DMS79 treated with DMSO at 0.1 percent for 48 hours (cell line): ENCODE data around the gene TUBA4A.

Experiments used
- DNase-seq: peaks from one replicate; lab custom pipeline; 2025; lab: John Stamatoyannopoulos, UW

The TUBA4A gene

GRCh38 chr2:219286436-219287115, 32.9 kb upstream of the TUBA4A start:
- no peak for DNase-seq

DNA sequence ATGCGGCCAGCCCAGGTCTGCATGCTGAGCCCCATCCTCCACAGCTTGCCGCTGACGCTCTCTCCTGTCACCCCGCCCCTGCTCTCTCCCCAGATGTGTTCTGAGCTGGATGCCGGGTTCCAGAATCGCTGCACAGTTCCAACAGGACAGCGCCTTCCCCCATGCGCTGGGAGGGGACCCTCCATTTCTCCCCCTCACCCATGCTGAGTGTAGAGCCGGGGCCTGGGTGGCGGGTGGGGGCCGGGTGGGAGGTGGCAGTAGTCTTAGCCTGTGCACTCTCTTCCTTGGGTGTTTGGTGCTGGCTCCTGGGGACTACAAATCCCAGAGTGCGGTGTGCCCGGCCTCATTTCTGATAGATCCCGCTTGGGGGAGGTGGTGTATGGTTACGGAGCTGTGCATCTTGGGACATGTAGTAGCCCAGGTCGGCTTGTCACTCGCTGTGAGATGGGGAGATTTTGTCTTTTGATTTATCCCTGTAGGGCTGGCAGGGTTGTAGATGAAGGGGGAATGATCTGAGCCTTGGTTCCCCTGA, 32.2 kb upstream of the TUBA4A start:
- no peak for DNase-seq

- no peak for DNase-seq
Measured at GRCh38 chr2:219285373-219285735, 31.6 kb upstream of the TUBA4A start.

GRCh38 chr2:219284501-219285372, 31.0 kb upstream of the TUBA4A start:
- DNase-seq = no peak

DNA sequence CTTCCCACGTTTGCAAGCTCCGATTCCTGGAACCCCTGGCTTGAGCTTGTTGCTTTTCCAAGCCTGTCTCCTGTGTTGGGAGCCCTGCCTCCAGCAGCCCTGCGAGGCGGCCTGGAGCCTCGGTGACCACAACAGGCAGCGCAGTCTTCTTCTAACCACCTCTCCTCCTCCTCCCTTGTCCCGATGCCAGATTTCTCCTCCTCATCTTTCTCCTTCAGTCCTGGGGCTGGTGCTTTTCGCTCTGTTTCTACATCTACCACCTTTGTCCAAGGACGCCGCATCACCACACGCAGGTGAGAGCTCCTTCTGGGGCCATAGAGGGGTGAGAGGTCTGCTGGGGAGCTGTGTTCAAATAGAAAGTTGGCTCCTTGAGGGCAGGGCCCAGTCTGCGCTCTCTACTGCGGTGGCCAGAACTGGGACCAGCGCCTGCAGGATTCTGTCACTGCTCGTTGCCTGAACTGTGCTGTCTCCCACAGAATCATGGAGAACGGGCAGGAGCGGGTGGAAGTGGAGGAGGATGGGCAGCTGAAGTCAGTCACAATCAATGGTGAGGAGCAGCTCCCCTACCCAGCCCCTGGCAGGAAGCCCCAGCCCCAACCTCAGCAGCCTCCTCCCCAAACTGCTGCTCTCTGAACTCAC, 29.3 kb upstream of the TUBA4A start:
- no peak for DNase-seq

DNA sequence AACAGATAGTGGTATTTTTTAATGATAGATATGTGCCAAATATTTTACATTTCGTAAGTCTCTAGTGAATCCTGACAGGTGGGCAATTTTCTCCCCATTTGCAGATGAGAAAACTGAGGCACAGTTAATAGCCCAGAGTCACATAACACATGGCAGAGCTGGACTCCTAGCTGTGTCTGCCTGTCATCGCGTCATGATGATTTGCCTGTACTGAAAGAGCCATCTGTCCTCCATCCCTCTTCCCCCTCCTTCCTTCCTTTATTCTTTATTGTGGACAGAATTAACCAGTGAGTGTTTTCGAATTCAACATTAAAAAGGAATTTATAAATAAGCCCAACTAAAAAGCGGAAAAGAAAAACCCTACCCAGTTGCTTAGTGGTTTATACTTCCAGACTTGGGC, 28.7 kb upstream of the TUBA4A start:
- no peak for DNase-seq

- DNase-seq = no peak
Measured at GRCh38 chr2:219281588-219281987, 27.9 kb upstream of the TUBA4A start.

DNA sequence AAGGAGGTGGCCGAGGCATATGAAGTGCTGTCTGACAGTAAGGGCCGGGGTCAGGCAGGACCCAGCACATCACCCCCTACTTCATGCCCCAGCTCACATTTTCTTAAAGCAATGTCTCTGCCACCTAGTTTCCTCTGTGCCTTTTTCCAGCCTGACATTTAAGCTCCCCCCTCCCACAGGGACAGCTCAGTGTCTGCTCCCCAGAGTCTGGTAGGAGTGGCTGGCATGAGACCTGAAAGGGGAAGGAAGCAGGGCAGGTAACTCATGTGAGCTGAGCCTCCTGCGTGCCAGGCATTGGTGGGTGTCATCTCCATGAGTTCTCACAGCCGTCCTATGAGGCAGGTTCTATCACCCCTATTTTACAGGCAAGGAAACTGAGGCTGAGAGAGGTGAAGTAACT, 26.9 kb upstream of the TUBA4A start:
- DNase-seq = no peak

DNA sequence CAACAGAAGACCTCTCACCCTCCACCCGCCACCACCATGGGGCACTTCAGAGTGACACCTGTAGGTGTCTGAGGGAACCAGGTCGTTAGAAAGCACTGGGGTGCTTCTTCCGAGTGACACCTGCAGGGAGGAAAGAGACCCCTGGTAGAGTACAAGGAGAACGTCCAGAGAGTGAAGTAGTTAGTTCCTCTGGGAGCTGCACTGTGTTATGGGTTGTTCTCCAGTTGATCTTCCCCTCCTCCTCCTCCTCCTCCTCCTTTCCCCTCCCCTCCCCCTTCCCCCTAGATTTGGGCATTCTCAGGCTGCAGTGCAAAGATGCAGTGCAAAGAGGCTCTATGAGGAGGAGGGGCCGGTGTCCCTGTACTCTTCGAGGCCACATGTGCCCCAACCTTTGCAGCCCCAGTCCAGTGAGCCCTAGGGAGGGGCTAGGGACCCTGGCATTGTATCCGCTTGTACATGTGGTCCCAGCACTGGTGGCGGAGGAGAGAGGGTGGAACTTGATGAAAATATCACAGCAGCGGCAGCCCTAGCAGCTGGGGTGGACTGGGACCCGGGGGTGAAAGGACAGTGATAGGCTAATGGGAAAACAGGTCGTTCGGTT, 26.3 kb upstream of the TUBA4A start:
- no peak for DNase-seq

DNA sequence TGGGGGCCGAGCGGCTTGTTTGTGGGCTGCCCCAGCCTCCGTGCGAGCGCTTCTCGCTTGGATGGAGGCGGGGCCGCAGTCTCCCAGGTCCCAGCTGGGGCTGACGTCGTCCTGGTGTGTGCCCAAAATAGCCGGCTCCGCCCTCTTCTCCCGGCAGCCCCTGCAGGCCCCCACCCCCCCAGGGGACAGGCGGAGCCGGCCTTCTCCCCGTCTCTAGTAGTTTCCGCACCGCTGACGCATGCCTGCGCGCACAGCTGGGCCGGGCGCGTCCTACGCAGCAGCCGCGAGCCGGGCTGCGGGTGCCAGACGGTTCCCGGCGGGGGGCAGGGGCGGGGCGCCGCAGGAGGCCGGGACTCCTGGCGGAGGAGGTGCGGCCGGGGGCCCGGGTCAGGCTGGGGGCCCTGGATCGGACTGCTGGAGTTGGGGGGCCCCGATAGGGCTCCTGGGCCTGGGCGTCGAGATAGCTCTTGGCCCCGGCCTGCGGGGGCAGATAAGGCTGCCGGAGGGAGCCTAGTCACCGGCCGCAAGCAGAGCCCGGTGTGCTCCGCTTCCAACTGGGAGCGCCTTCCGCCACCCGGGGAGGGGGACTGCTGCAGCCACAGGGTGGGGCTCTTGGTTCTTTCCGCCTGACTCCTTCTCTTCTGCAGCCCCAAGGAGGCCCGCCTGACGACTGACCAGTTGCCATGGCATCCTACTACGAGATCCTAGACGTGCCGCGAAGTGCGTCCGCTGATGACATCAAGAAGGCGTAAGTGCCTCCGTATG, 25.6 kb upstream of the TUBA4A start, which contains the start of gene DNAJB2:
DNAJB2 (plus strand) TSS at position 216 of the 765 bp plus-strand sequence; CDS start at position 684, 468 bp downstream.
- peak; percentile 88 for DNase-seq

- no peak for DNase-seq
Measured at GRCh38 chr2:219278655-219279150, 25.0 kb upstream of the TUBA4A start.

GRCh38 chr2:219277703-219278654, 24.3 kb upstream of the TUBA4A start:
- DNase-seq = peak; percentile 83

- no peak for DNase-seq
Measured at GRCh38 chr2:219274361-219274921, 20.7 kb upstream of the TUBA4A start.

DNA sequence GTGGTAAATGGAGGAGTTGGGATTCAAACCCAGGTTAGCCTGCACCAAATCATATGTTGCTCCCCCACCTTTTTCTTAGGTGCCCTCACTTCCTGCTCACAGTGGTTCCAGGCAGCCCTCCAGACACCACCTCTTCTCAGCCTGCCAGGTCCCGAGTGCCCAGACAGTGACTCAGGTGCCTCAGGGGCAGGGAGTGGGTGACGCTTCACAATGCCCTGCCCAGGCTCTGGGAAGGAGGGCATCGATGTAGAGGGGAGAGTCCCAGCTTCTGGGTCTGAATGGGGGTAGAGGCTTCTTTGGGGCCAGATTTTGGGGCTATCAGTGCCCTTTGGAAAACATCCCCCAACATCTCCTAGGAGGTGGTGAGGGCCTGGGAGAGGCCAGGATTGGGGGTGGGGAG, 20.2 kb upstream of the TUBA4A start:
- DNase-seq = no peak

DNA sequence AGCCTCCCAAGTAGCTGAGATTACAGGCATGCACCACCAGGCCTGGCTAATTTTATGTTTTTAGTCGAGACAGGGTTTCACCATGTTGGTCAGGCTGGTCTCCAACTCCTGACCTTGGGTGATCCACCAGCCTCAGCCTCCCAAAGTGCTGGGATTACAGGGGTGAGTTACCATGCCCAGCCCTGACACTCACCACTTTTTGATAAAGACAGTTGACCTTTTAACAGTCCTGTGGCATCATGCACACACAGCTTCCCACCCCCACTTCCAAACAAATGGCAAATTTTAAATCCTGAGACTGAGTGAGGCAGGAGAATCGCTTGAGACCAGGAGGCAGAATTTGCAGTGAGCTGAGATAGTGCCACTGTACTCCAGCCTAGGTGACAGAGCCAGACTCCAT, 19.3 kb upstream of the TUBA4A start:
- DNase-seq = no peak

DNA sequence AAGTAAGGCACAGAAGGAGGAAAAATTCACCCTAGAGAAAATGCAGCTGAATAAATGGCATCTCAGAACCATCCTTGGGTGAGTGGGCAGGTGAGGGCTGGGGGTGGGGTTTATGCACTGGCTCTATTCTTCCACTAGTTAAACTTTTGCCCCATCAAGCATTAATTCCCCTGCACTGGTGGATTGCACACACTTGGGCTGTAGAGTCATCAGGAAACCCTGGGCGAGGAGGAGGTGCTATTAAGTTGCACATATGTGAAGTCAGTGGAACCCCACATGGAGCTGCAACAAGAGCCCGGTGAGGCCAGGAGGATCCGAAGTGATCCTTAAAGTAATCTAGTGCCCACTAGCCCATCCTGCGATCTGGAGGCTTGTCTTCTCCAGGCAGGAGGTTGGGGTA, 18.6 kb upstream of the TUBA4A start:
- no peak for DNase-seq

- DNase-seq = no peak
Measured at GRCh38 chr2:219271021-219271420, 17.3 kb upstream of the TUBA4A start.

- no peak for DNase-seq
Measured at GRCh38 chr2:219270055-219270372, 16.3 kb upstream of the TUBA4A start.

DNA sequence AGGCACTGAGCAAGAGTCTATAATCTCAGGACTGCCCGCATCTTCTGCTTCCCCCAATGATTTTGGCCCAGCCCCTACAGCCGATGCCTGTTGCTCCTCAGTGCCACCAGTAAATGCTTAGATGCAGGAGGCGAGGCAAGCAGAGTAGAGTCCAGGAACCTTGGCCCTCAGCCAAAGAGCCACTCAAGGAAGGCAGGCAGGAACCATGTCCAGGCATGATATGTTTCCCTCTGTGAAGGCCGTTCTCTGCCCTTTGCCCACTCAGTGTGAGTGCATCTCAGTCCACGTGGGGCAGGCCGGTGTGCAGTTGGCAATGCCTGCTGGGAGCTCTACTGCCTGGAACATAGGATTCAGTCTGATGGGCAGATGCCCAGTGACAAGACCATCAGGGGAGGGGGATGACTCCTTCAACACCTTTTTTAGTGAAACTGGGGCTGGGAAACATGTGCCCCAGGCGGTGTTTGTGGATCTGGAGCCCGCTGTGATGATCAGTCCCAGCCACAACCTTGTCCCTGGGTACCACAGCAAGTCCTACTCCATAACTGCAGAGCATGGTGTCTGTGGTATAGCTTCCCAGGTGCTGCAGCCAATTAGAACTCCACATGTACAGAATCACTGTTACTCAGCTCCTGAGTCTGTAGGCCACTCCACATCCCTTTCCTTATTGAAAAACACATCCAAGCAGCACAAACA, 15.8 kb upstream of the TUBA4A start:
- DNase-seq = peak; percentile 89
